GM12872 (cell line): Measurements from ENCODE around the gene DLGAP4.

Experiments used
- TF ChIP-seq, protein P1 (sequence below): IDR thresholded peaks from 3 replicates; pipeline ENCODE4 v1.5.1; 2011; ENCODE audit warnings: low read depth, mild to moderate bottlenecking, low read length, moderate library complexity; ENCODE audit not compliant: insufficient read depth

The DLGAP4 gene

DNA sequence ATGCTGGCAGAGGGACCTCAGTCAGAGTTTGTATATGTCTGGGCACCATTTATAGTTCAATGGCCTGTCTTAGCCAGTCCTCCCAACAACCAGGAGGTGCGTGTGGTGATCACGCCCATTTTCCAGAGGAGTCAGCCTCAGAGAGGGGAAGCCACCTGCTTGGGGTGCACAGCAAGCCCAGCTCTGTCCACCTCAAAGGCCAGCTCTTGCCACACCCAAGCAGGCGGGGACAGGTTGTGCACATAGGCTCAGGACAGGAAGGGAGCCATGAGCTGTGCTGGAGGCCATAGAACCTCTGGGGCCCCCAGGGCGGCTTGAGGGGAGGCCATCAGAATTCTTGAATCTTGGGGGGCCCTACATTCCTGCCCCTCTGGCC lies 61.2 kb downstream of the DLGAP4 start:
- TF ChIP-seq, protein P1, sequence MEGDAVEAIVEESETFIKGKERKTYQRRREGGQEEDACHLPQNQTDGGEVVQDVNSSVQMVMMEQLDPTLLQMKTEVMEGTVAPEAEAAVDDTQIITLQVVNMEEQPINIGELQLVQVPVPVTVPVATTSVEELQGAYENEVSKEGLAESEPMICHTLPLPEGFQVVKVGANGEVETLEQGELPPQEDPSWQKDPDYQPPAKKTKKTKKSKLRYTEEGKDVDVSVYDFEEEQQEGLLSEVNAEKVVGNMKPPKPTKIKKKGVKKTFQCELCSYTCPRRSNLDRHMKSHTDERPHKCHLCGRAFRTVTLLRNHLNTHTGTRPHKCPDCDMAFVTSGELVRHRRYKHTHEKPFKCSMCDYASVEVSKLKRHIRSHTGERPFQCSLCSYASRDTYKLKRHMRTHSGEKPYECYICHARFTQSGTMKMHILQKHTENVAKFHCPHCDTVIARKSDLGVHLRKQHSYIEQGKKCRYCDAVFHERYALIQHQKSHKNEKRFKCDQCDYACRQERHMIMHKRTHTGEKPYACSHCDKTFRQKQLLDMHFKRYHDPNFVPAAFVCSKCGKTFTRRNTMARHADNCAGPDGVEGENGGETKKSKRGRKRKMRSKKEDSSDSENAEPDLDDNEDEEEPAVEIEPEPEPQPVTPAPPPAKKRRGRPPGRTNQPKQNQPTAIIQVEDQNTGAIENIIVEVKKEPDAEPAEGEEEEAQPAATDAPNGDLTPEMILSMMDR: no peak

DNA sequence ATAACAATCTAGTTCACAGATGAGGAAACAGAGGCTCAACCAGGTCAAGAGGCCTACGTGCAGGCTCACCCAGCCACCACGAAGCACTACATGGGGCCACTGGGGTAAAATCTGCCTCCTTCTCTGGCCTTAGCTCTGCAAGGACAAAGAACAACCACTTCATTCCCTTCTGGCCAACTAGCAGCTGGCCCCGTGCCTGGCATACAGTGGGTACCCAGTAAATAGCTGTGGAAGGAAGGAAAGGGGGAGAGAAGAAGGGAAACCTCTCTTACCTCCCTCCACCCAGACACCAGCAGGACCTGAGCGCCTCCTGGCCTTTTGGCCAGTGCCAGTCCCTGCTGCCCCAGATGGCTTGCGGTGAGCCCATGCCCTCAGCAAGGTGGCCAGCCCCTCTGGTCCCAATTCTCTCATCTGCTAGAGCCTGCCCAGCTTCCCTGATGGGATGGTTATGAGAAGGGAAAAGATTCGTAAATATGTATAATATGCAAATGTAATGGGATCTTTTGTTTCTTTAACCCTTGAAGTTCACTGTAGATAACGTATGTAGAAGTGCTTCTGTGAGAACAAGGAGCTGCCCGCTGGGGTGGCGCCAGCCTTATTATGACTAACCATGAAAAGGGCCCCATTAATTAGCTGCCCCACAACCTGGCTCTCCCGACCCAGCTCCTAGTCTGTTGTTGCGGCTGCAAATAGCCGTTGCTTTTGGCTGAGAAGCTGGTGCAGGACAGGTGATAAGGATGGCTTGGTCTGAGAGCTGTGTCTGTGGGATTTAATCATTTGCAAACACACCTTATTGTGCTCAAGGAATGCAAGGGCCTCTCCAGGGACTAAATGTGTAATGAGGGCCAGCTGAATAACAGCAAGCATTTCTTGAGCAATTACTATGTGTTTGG lies 62.0 kb downstream of the DLGAP4 start:
- TF ChIP-seq, protein P1: no peak

GRCh38 chr20:36368869-36369268 lies 62.7 kb downstream of the DLGAP4 start:
- TF ChIP-seq, protein P1: no peak

GRCh38 chr20:36369739-36370138 lies 63.6 kb downstream of the DLGAP4 start:
- TF ChIP-seq, protein P1: no peak

- TF ChIP-seq, protein P1: no peak
Observed at GRCh38 chr20:36370991-36371790, 65.1 kb downstream of the DLGAP4 start.

GRCh38 chr20:36372666-36373065 lies 66.5 kb downstream of the DLGAP4 start:
- TF ChIP-seq, protein P1: no peak

GRCh38 chr20:36373089-36373488 lies 67.0 kb downstream of the DLGAP4 start:
- TF ChIP-seq, protein P1: no peak
